Measurements from ENCODE around the gene TINCR.

DNA sequence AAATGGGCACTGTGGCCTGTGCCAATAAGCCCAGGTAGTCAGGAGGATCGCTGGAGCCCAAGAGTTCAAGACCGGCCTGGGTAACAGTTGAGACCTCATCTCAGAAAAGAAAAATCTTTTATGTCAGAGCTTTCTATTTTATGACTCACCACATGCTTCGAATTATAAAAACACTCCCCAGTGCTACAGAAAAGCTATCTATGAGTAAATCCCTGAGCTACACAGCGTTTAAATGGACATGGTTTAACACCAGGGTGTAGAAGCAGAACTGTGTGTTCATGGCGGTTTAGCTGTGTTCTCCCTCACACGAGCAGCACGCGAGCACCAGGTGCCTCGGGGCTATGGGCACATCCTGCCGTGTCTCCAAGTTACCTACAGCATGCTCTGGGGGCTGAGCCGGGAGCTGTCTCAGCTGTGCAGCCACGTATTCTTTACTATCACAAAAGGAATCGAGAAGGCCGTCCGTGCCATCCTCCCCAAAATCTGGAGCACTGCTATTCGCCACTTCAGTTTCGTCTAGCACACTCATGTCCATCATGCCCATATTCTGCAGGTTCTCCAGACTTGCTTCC, 48.1 kb upstream of the TINCR start:
- TF ChIP-seq, protein P1, sequence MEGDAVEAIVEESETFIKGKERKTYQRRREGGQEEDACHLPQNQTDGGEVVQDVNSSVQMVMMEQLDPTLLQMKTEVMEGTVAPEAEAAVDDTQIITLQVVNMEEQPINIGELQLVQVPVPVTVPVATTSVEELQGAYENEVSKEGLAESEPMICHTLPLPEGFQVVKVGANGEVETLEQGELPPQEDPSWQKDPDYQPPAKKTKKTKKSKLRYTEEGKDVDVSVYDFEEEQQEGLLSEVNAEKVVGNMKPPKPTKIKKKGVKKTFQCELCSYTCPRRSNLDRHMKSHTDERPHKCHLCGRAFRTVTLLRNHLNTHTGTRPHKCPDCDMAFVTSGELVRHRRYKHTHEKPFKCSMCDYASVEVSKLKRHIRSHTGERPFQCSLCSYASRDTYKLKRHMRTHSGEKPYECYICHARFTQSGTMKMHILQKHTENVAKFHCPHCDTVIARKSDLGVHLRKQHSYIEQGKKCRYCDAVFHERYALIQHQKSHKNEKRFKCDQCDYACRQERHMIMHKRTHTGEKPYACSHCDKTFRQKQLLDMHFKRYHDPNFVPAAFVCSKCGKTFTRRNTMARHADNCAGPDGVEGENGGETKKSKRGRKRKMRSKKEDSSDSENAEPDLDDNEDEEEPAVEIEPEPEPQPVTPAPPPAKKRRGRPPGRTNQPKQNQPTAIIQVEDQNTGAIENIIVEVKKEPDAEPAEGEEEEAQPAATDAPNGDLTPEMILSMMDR (IDR thresholded peaks at IDR 0.05): no peak
- no peak for TF ChIP-seq POLR2A (IDR thresholded peaks at IDR 0.05)

All from esophagus squamous epithelium (tissue), 4 donors.